Suprapubic skin (tissue), 4 donors: ENCODE measurements around the gene SSX2IP. TPM values are rescaled to one million over a fixed set of nuclear protein-coding genes. Genes with fewer than 3 reads are reported as not detected.
A peak's percentile ranks its signal among the peaks of the same experiment; 100 is the strongest.

Experiments used
- DNase-seq, 2 donors: peaks; one replicate each; pipeline ENCODE4 v3.0.0-alpha.2; 2019; ENCODE audit warnings: low spot score in 2 of 2
- H3K27ac ChIP-seq: fragments of 200-600 bp; sonication (generic); one replicate; pipeline ENCODE4 v1.5.1; 2019
- H3K27me3 ChIP-seq: fragments of 200-600 bp; sonication (generic); one replicate; pipeline ENCODE4 v1.5.1; 2019
- H3K36me3 ChIP-seq: fragments of 200-600 bp; sonication (generic); one replicate; pipeline ENCODE4 v1.5.1; 2019
- H3K4me1 ChIP-seq: fragments of 200-600 bp; sonication (generic); one replicate; pipeline ENCODE4 v1.5.1; 2019
- H3K4me3 ChIP-seq: fragments of 200-600 bp; sonication (generic); one replicate; pipeline ENCODE4 v1.5.1; 2019; ENCODE audit warnings: mild to moderate bottlenecking
- H3K9me3 ChIP-seq: fragments of 200-600 bp; sonication (generic); one replicate; pipeline ENCODE4 v1.5.1; 2019
- EP300 ChIP-seq: sonication (generic); formaldehyde crosslinking; IDR thresholded peaks from one replicate; pipeline ENCODE4 v1.6.1; 2017; ENCODE audit warnings: antibody characterized with exemption
- POLR2A ChIP-seq, 2 donors: fragments of 450-650 bp; IDR thresholded peaks; one replicate each; pipeline ENCODE4 v1.6.1; 2017; ENCODE audit warnings: antibody characterized with exemption in 2 of 2, mild to moderate bottlenecking in 2 of 2, moderate library complexity in 2 of 2
- POLR2AphosphoS5 ChIP-seq, 3 donors: sonication (generic); formaldehyde crosslinking; IDR thresholded peaks; one replicate each; pipeline ENCODE4 v1.6.1; 2017; ENCODE audit warnings: antibody characterized with exemption in 3 of 3
- WGBS: methylation state at CpG from one replicate; pipeline ENCODE4 v1.1.5; 2018; 5-methylcytosine and 5-hydroxymethylcytosine counted together
- total RNA-seq, 4 donors: library from RNA; depleted of rRNA; stranded (reverse); fragments of >200 nt; gene quantifications; one replicate each; pipeline ENCODE4 v1.1.0, GENCODE V29; 2016
- TF ChIP-seq, protein P1 (sequence below), 2 donors: fragments of 200-600 bp in 1 of 2; fragments of 450-650 bp in 1 of 2; sonication (generic) in 1 of 2; IDR thresholded peaks; one replicate each; pipeline ENCODE4 v1.5.1; 2016 to 2019; ENCODE audit warnings: antibody characterized with exemption in 2 of 2, mild to moderate bottlenecking in 1 of 2, moderate library complexity in 1 of 2

SSX2IP gene
- total RNA-seq, 4 donors from 2014 or later, result 6.1 to 12.8 (median 9.4) TPM

DNA sequence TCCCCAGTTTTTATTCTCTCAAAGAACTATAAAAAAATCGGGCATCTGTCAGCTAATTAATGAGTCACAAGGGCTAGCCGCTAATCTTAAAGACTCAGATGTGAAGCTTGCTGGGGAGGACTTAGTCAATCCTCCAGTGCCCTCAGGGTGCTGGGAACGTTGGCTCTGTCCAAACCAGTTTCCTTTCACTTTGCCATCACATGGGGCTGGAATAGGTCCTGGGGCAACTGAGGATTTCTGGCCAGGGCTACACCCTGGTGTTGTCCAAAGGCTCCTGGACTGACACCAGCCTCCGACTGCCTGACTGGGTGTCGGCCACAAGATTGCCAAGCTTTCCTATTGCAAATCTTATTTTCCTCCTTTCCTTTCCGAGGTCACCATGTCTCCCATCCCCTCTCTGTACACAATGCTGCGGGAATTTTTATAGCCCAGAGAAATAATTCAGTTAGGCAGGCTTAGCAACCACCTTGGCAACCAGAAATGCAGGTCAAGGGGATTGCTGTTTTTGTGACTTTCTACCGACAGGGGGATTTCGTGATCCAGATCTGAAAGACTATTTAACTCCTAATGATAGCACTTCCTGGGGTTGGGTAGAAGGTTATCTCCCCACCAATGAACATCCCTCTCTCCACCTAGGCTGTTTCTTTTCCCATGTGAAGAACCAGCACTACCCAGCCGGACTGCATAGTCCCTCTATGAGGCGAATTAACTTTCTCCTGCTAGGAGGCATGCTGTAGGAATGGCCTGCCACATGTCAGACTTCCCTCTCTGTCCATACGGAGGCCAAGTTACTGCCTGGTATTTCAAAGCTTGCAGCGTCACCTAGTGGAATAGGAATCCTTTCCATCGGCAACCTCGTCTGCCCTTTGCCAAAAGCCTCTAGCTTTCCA lies 86.1 kb downstream of the SSX2IP start:
- Histone ChIP-seq H3K4me3 (peak overlapping the region; percentile 35), H3K27me3 (no peaks in the 10 kb centered on the region), H3K36me3 (no peaks in the 10 kb centered on the region), H3K4me1 (peaks cover 17% of the 10 kb centered on the region), H3K27ac (peak overlapping the region; percentile 33), H3K9me3 (no peaks in the 10 kb centered on the region)
- peak in 1 of 2 donors; percentile 69 for DNase-seq
- WGBS, result 32% methylated on average over 15 of the region's 15 CpGs
- TF ChIP-seq POLR2AphosphoS5 (IDR thresholded peaks at IDR 0.05) (no peak), EP300 (no peak)
- TF ChIP-seq, protein P1, sequence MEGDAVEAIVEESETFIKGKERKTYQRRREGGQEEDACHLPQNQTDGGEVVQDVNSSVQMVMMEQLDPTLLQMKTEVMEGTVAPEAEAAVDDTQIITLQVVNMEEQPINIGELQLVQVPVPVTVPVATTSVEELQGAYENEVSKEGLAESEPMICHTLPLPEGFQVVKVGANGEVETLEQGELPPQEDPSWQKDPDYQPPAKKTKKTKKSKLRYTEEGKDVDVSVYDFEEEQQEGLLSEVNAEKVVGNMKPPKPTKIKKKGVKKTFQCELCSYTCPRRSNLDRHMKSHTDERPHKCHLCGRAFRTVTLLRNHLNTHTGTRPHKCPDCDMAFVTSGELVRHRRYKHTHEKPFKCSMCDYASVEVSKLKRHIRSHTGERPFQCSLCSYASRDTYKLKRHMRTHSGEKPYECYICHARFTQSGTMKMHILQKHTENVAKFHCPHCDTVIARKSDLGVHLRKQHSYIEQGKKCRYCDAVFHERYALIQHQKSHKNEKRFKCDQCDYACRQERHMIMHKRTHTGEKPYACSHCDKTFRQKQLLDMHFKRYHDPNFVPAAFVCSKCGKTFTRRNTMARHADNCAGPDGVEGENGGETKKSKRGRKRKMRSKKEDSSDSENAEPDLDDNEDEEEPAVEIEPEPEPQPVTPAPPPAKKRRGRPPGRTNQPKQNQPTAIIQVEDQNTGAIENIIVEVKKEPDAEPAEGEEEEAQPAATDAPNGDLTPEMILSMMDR (IDR thresholded peaks at IDR 0.05), result peak; percentile 33 to 37

DNA sequence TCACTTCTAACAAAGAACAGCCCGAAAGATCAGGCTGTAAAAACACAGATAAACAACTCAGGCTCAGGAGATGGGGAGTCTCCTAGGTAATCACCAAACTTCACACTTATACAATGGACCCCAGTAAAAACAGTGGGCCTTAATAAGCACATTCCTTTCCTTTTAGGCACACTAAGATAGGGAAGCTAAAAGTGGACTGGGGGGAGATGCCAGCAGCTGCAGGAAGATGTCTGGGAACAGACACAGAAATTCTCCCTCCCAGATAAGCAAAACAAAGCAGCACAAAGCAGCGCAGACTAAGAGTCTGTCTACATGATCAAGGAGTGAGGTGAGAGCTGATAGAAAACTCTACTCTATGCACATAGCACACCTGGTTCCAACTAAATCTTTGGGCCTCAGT lies 87.0 kb downstream of the SSX2IP start:
- 54% methylated on average over 2 of the region's 2 CpGs for WGBS
- peaks cover 17% of the 10 kb centered on the region for H3K4me1 ChIP-seq
- H3K27ac ChIP-seq, result peak overlapping the region; percentile 33
- no peaks in the 10 kb centered on the region for H3K27me3 ChIP-seq
- no peaks in the 10 kb centered on the region for H3K9me3 ChIP-seq
- H3K4me3 ChIP-seq, result peak overlapping the region; percentile 35
- H3K36me3 ChIP-seq, result no peaks in the 10 kb centered on the region
- TF ChIP-seq POLR2A (IDR thresholded peaks at IDR 0.05) (no peak), POLR2AphosphoS5 (IDR thresholded peaks at IDR 0.05) (no peak), EP300 (no peak)
- TF ChIP-seq, protein P1 (IDR thresholded peaks at IDR 0.05), result no peak
- no peak for DNase-seq

DNA sequence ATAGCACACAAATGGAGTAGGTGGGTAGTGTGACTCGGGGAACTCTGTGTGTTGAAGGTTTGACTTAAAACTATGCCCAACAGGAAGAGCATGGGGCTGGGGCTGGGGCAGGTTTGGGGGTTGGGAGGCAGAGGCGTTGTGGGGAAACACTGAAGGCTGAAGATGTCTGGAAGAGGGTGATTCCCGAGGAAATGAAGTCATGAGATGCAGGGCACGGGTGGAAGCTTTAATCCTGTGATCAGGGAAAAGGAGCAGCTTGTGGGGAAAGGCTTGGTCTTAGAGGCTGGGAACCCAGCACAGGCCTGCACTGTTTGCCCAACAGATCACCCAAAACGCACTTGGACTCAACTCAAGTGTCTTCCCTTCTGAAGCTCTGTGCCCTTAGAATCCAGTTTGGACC lies 89.5 kb downstream of the SSX2IP start:
- Histone ChIP-seq H3K27me3 (no peaks in the 10 kb centered on the region), H3K9me3 (no peaks in the 10 kb centered on the region), H3K27ac (no peak overlapping the region), H3K4me3 (no peak overlapping the region), H3K4me1 (peaks cover 17% of the 10 kb centered on the region), H3K36me3 (no peaks in the 10 kb centered on the region)
- TF ChIP-seq, protein P1 (IDR thresholded peaks at IDR 0.05), result no peak
- TF ChIP-seq POLR2AphosphoS5 (IDR thresholded peaks at IDR 0.05) (no peak), POLR2A (IDR thresholded peaks at IDR 0.05) (no peak), EP300 (no peak)
- DNase-seq, result no peak
- WGBS, result 85% methylated on average over 5 of the region's 5 CpGs

GRCh38 chr1:84598846-84599741 lies 91.2 kb downstream of the SSX2IP start:
- TF ChIP-seq POLR2A (IDR thresholded peaks at IDR 0.05), result no peak
- TF ChIP-seq, protein P1 (IDR thresholded peaks at IDR 0.05), result no peak
- no peak for TF ChIP-seq EP300
- TF ChIP-seq POLR2AphosphoS5 (IDR thresholded peaks at IDR 0.05), result no peak
- Histone ChIP-seq H3K27ac (no peak overlapping the region), H3K4me3 (no peak overlapping the region), H3K4me1 (peaks cover 9% of the 10 kb centered on the region), H3K9me3 (no peaks in the 10 kb centered on the region), H3K36me3 (no peaks in the 10 kb centered on the region), H3K27me3 (no peaks in the 10 kb centered on the region)
- 52% methylated on average over 5 of the region's 5 CpGs for WGBS
- no peak for DNase-seq

GRCh38 chr1:84598418-84598817 lies 91.8 kb downstream of the SSX2IP start:
- no peak overlapping the region for H3K27ac ChIP-seq
- 67% methylated on average over 3 of the region's 3 CpGs for WGBS

More at GRCh38 chr1:84598418-84598817, 91.8 kb downstream of the SSX2IP start:
- no peak for DNase-seq
- no peaks in the 10 kb centered on the region for H3K36me3 ChIP-seq
- no peak overlapping the region for H3K4me3 ChIP-seq
- peaks cover 5% of the 10 kb centered on the region for H3K4me1 ChIP-seq
- H3K9me3 ChIP-seq, result no peaks in the 10 kb centered on the region
- TF ChIP-seq POLR2AphosphoS5 (IDR thresholded peaks at IDR 0.05) (no peak), EP300 (no peak), POLR2A (IDR thresholded peaks at IDR 0.05) (no peak)
- TF ChIP-seq, protein P1 (IDR thresholded peaks at IDR 0.05), result no peak
- no peaks in the 10 kb centered on the region for H3K27me3 ChIP-seq
